Body of pancreas (tissue), 4 donors: ENCODE measurements around the gene CCDC92B.

Experiments used
- CTCF ChIP-seq, 7 experiments: fragments of 450-650 bp in 4 of 7; fragments of 200-600 bp in 3 of 7; sonication (generic) in 3 of 7; IDR thresholded peaks; one replicate each; pipeline ENCODE4 v1.5.1; 2016 to 2019; ENCODE audit warnings: antibody characterized with exemption in 7 of 7
- POLR2A ChIP-seq, 3 donors: fragments of 450-650 bp; IDR thresholded peaks; one replicate each; pipeline ENCODE4 v1.6.1; 2016; ENCODE audit warnings: antibody characterized with exemption in 3 of 3, mild to moderate bottlenecking in 2 of 3

- TF ChIP-seq CTCF (IDR thresholded peaks at IDR 0.05) (no peak), POLR2A (IDR thresholded peaks at IDR 0.05) (no peak)
Measured at GRCh38 chr17:2688351-2689342, 60.8 kb downstream of the CCDC92B start.
